ENCODE results near the gene ICOS.

The ICOS gene

GRCh38 chr2:203993560-203993959 lies 57.0 kb downstream of the ICOS start:
- ATAC-seq: no peak
- TF ChIP-seq, protein P1, sequence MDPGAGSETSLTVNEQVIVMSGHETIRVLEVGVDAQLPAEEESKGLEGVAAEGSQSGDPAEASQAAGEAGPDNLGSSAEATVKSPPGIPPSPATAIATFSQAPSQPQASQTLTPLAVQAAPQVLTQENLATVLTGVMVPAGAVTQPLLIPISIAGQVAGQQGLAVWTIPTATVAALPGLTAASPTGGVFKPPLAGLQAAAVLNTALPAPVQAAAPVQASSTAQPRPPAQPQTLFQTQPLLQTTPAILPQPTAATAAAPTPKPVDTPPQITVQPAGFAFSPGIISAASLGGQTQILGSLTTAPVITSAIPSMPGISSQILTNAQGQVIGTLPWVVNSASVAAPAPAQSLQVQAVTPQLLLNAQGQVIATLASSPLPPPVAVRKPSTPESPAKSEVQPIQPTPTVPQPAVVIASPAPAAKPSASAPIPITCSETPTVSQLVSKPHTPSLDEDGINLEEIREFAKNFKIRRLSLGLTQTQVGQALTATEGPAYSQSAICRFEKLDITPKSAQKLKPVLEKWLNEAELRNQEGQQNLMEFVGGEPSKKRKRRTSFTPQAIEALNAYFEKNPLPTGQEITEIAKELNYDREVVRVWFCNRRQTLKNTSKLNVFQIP (CRISPR knock-in tag; IDR thresholded peaks at IDR 0.05; ENCODE audit: borderline replicate concordance, low read depth): no peak
- TF ChIP-seq, protein P2, sequence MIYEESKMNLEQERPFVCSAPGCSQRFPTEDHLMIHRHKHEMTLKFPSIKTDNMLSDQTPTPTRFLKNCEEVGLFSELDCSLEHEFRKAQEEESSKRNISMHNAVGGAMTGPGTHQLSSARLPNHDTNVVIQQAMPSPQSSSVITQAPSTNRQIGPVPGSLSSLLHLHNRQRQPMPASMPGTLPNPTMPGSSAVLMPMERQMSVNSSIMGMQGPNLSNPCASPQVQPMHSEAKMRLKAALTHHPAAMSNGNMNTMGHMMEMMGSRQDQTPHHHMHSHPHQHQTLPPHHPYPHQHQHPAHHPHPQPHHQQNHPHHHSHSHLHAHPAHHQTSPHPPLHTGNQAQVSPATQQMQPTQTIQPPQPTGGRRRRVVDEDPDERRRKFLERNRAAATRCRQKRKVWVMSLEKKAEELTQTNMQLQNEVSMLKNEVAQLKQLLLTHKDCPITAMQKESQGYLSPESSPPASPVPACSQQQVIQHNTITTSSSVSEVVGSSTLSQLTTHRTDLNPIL (CRISPR knock-in tag; IDR thresholded peaks at IDR 0.05; ENCODE audit: low read depth): no peak
- no peak for TF ChIP-seq SNAI2 (CRISPR knock-in tag; IDR thresholded peaks at IDR 0.05)
- TF ChIP-seq TOX (CRISPR knock-in tag; IDR thresholded peaks at IDR 0.05; ENCODE audit: borderline replicate concordance): no peak
- TF ChIP-seq ARNTL (CRISPR knock-in tag; IDR thresholded peaks at IDR 0.05; ENCODE audit: borderline replicate concordance, low read depth): no peak
- TF ChIP-seq PATZ1 (CRISPR knock-in tag; IDR thresholded peaks at IDR 0.05; ENCODE audit: borderline replicate concordance): no peak
- TF ChIP-seq ZNF70 (CRISPR knock-in tag; IDR thresholded peaks at IDR 0.05): no peak
- no peak for TF ChIP-seq ZFP3 (CRISPR knock-in tag; IDR thresholded peaks at IDR 0.05)
- TF ChIP-seq OSR1 (CRISPR knock-in tag; IDR thresholded peaks at IDR 0.05): no peak
- TF ChIP-seq, protein P3, sequence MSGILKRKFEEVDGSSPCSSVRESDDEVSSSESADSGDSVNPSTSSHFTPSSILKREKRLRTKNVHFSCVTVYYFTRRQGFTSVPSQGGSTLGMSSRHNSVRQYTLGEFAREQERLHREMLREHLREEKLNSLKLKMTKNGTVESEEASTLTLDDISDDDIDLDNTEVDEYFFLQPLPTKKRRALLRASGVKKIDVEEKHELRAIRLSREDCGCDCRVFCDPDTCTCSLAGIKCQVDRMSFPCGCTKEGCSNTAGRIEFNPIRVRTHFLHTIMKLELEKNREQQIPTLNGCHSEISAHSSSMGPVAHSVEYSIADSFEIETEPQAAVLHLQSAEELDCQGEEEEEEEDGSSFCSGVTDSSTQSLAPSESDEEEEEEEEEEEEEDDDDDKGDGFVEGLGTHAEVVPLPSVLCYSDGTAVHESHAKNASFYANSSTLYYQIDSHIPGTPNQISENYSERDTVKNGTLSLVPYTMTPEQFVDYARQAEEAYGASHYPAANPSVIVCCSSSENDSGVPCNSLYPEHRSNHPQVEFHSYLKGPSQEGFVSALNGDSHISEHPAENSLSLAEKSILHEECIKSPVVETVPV (CRISPR knock-in tag; IDR thresholded peaks at IDR 0.05): no peak
- TF ChIP-seq GLIS3 (CRISPR knock-in tag; IDR thresholded peaks at IDR 0.05): no peak
- TF ChIP-seq TSHZ2 (CRISPR knock-in tag; IDR thresholded peaks at IDR 0.05): no peak
- no peak for TF ChIP-seq ESRRG (CRISPR knock-in tag; IDR thresholded peaks at IDR 0.05)
- no peak for TF ChIP-seq BACH2 (CRISPR knock-in tag; IDR thresholded peaks at IDR 0.05; ENCODE audit: borderline replicate concordance)
- no peak for TF ChIP-seq TCF4 (CRISPR knock-in tag; IDR thresholded peaks at IDR 0.05; ENCODE audit: borderline replicate concordance)
- no peak for TF ChIP-seq ISL1 (CRISPR knock-in tag; IDR thresholded peaks at IDR 0.05)
- TF ChIP-seq ZFP30 (CRISPR knock-in tag; IDR thresholded peaks at IDR 0.05): no peak

GRCh38 chr2:203994735-203995134 lies 58.2 kb downstream of the ICOS start:
- ATAC-seq: no peak
- TF ChIP-seq CSDC2 (CRISPR knock-in tag; IDR thresholded peaks at IDR 0.05) (no peak), ZFP30 (CRISPR knock-in tag; IDR thresholded peaks at IDR 0.05) (no peak), PPARA (CRISPR knock-in tag; IDR thresholded peaks at IDR 0.05; ENCODE audit: borderline replicate concordance) (no peak), ZFP3 (CRISPR knock-in tag; IDR thresholded peaks at IDR 0.05) (no peak), PATZ1 (CRISPR knock-in tag; IDR thresholded peaks at IDR 0.05; ENCODE audit: borderline replicate concordance) (no peak), BACH2 (CRISPR knock-in tag; IDR thresholded peaks at IDR 0.05; ENCODE audit: borderline replicate concordance) (no peak), ZNF70 (CRISPR knock-in tag; IDR thresholded peaks at IDR 0.05) (no peak), ZC3H10 (CRISPR knock-in tag; IDR thresholded peaks at IDR 0.05) (no peak), ISL1 (CRISPR knock-in tag; IDR thresholded peaks at IDR 0.05) (no peak), TCF4 (CRISPR knock-in tag; IDR thresholded peaks at IDR 0.05; ENCODE audit: borderline replicate concordance) (no peak), OSR1 (CRISPR knock-in tag; IDR thresholded peaks at IDR 0.05) (no peak), ZNF565 (CRISPR knock-in tag; conservative IDR thresholded peaks at IDR 0.05; ENCODE audit: low read depth) (no peak), RARB (CRISPR knock-in tag; IDR thresholded peaks at IDR 0.05) (no peak)
- TF ChIP-seq, protein P1 (CRISPR knock-in tag; IDR thresholded peaks at IDR 0.05; ENCODE audit: borderline replicate concordance, low read depth): no peak
- TF ChIP-seq, protein P2 (CRISPR knock-in tag; IDR thresholded peaks at IDR 0.05; ENCODE audit: low read depth): no peak
- TF ChIP-seq, protein P3 (CRISPR knock-in tag; IDR thresholded peaks at IDR 0.05): no peak

Data from SK-N-SH treated with all-trans-retinoic acid at 6 μM for 48 hours (cell line).